Measurements from ENCODE around the gene MLC1. TPM values are rescaled to one million over a fixed set of nuclear protein-coding genes. Genes with fewer than 3 reads are reported as not detected.

The MLC1 gene
- total RNA-seq, 1 donor from 2014 or later, result not detected

GRCh38 chr22:50111056-50111455 lies 25.8 kb upstream of the MLC1 start:
- no peak overlapping the region for H3K27ac Mint-ChIP-seq
- peaks cover 8% of the 10 kb centered on the region for H3K27me3 Mint-ChIP-seq
- H3K4me1 Mint-ChIP-seq (ENCODE audit: unreplicated experiment), result peaks cover 10% of the 10 kb centered on the region
- DNase-seq (ENCODE audit: extremely low spot score, unreplicated experiment), result no peak
- no peaks in the 10 kb centered on the region for H3K36me3 Mint-ChIP-seq
- no peaks in the 10 kb centered on the region for H3K9me3 Mint-ChIP-seq
- no peak overlapping the region for H3K4me3 Mint-ChIP-seq
- TF ChIP-seq CTCF (conservative IDR thresholded peaks at IDR 0.05), result no peak

- no peak for TF ChIP-seq CTCF (conservative IDR thresholded peaks at IDR 0.05)
- Mint-ChIP-seq H3K4me3 (no peak overlapping the region), H3K27ac (no peak overlapping the region), H3K4me1 (ENCODE audit: unreplicated experiment) (peaks cover 5% of the 10 kb centered on the region), H3K36me3 (no peaks in the 10 kb centered on the region), H3K27me3 (peaks cover 3% of the 10 kb centered on the region), H3K9me3 (no peaks in the 10 kb centered on the region)
- no peak for DNase-seq (ENCODE audit: extremely low spot score, unreplicated experiment)
Measured at GRCh38 chr22:50107529-50107928, 22.3 kb upstream of the MLC1 start.

GRCh38 chr22:50105208-50106100 lies 20.2 kb upstream of the MLC1 start:
- Mint-ChIP-seq H3K4me1 (ENCODE audit: unreplicated experiment) (peaks cover 5% of the 10 kb centered on the region), H3K9me3 (no peaks in the 10 kb centered on the region), H3K27ac (no peak overlapping the region), H3K27me3 (no peaks in the 10 kb centered on the region), H3K36me3 (no peaks in the 10 kb centered on the region), H3K4me3 (no peak overlapping the region)
- no peak for TF ChIP-seq CTCF (conservative IDR thresholded peaks at IDR 0.05)
- no peak for DNase-seq (ENCODE audit: extremely low spot score, unreplicated experiment)

GRCh38 chr22:50104141-50104544 lies 18.9 kb upstream of the MLC1 start:
- no peaks in the 10 kb centered on the region for H3K36me3 Mint-ChIP-seq
- DNase-seq (ENCODE audit: extremely low spot score, unreplicated experiment), result no peak
- H3K9me3 Mint-ChIP-seq, result no peaks in the 10 kb centered on the region
- H3K4me3 Mint-ChIP-seq, result no peak overlapping the region
- no peaks in the 10 kb centered on the region for H3K27me3 Mint-ChIP-seq
- H3K4me1 Mint-ChIP-seq (ENCODE audit: unreplicated experiment), result peaks cover 5% of the 10 kb centered on the region
- no peak for TF ChIP-seq CTCF (conservative IDR thresholded peaks at IDR 0.05)
- no peak overlapping the region for H3K27ac Mint-ChIP-seq

GRCh38 chr22:50102946-50103345 lies 17.7 kb upstream of the MLC1 start:
- no peak for DNase-seq (ENCODE audit: extremely low spot score, unreplicated experiment)
- Mint-ChIP-seq H3K36me3 (no peaks in the 10 kb centered on the region), H3K4me3 (no peak overlapping the region), H3K27me3 (no peaks in the 10 kb centered on the region), H3K9me3 (no peaks in the 10 kb centered on the region), H3K4me1 (ENCODE audit: unreplicated experiment) (peaks cover 5% of the 10 kb centered on the region), H3K27ac (no peak overlapping the region)
- TF ChIP-seq CTCF (conservative IDR thresholded peaks at IDR 0.05), result no peak

Measured in type B pancreatic cell (in vitro differentiated cells).